IMR-90 (cell line): ENCODE data around the gene CWC25. TPM values are rescaled to one million over a fixed set of nuclear protein-coding genes. Genes with fewer than 3 reads are reported as not detected.
"Not testable (repeated sequence)": the region's sequence is repeated elsewhere in the genome, so short reads cannot be mapped to it uniquely, and the experiment has no call there.

Source experiments
- ATAC-seq: fragments of 200-7000 bp; cut with Tn5 transposase; 2 replicates; pipeline ENCODE4 v1.9.1; 2020; ENCODE audit warnings: low read depth, mild to moderate bottlenecking, moderate library complexity
- BruUV-seq: library from RNA; stranded (reverse); fragments of 400-500 nt; replicated peaks from 2 replicates; lab custom pipeline; 2021; lab: Mats Ljungman, UMichigan
- CTCF ChIA-PET: fragments of 300-600 bp; formaldehyde crosslinking; extraction: SDS; loops from one replicate; lab custom pipeline; 2021; ENCODE audit warnings: antibody characterized with exemption; lab: Yijun Ruan, JAX
- POLR2A ChIA-PET: fragments of 300-600 bp; sonication (Branson Sonifier 250); formaldehyde crosslinking; loops from one replicate; lab custom pipeline; 2022; ENCODE audit warnings: antibody characterized with exemption; ENCODE audit not compliant: unreplicated experiment; lab: Charles Lee
- DNase-seq: peaks from one replicate; pipeline ENCODE4 v3.0.0; 2013
- H2AFZ ChIP-seq: replicated peaks from 2 replicates; pipeline ENCODE3; 2013; ENCODE audit warnings: low read length, mild to moderate bottlenecking; ENCODE audit not compliant: poor library complexity
- H2AK5ac ChIP-seq: 2 replicates; pipeline ENCODE4 v1.6.1; 2013; ENCODE audit warnings: low read depth, low read length, inconsistent platforms
- H2AK9ac ChIP-seq: replicated peaks from 2 replicates; pipeline ENCODE3; 2013; ENCODE audit warnings: mild to moderate bottlenecking, low read depth, low read length, moderate library complexity; ENCODE audit not compliant: poor library complexity
- H2BK120ac ChIP-seq: 2 replicates; pipeline ENCODE4 v1.6.1; 2013; ENCODE audit warnings: low read depth, low read length, inconsistent platforms
- H2BK15ac ChIP-seq: 3 replicates; pipeline ENCODE4 v1.6.1; 2013; ENCODE audit warnings: low read depth, low read length, inconsistent platforms
- H2BK20ac ChIP-seq: 2 replicates; pipeline ENCODE4 v1.6.1; 2013; ENCODE audit warnings: low read depth, mild to moderate bottlenecking, inconsistent platforms, low read length, moderate library complexity
- H2BK5ac ChIP-seq: 2 replicates; pipeline ENCODE4 v1.6.1; 2013; ENCODE audit warnings: mild to moderate bottlenecking, low read depth, low read length, inconsistent platforms; ENCODE audit not compliant: poor library complexity, severe bottlenecking
- H3K14ac ChIP-seq: replicated peaks from 2 replicates; pipeline ENCODE4 v1.6.1; 2013; ENCODE audit warnings: low read depth, low read length, inconsistent platforms
- H3K18ac ChIP-seq: 2 replicates; pipeline ENCODE4 v1.6.1; 2013; ENCODE audit warnings: low read depth, low read length, control low read depth
- H3K23ac ChIP-seq: 2 replicates; pipeline ENCODE4 v1.6.1; 2013; ENCODE audit warnings: low read depth, low read length, inconsistent platforms
- H3K27ac ChIP-seq: 2 replicates; pipeline ENCODE4 v1.5.1; 2013; ENCODE audit warnings: mild to moderate bottlenecking, control low read depth, low read length; ENCODE audit not compliant: insufficient read depth
- H3K27me3 ChIP-seq: 2 replicates; pipeline ENCODE4 v1.6.1; 2013; ENCODE audit warnings: low read length; ENCODE audit not compliant: control insufficient read depth, insufficient read depth
- H3K36me3 ChIP-seq: 2 replicates; pipeline ENCODE4 v1.6.1; 2013; ENCODE audit warnings: low read length, mixed read lengths; ENCODE audit not compliant: control insufficient read depth, insufficient read depth
- H3K4ac ChIP-seq: 2 replicates; pipeline ENCODE4 v1.6.1; 2013; ENCODE audit warnings: low read depth, low read length, inconsistent platforms
- H3K4me1 ChIP-seq: 2 replicates; pipeline ENCODE4 v1.6.1; 2013; ENCODE audit warnings: low read length, mixed read lengths; ENCODE audit not compliant: control insufficient read depth, insufficient read depth
- H3K4me2 ChIP-seq: 2 replicates; pipeline ENCODE4 v1.6.1; 2013; ENCODE audit warnings: low read depth, mild to moderate bottlenecking, control low read depth, low read length, moderate library complexity
- H3K4me3 ChIP-seq: 2 replicates; pipeline ENCODE4 v1.5.1; 2013; ENCODE audit warnings: low read depth, mild to moderate bottlenecking, control low read depth, low read length, moderate library complexity; ENCODE audit not compliant: insufficient read depth
- H3K56ac ChIP-seq: 2 replicates; pipeline ENCODE4 v1.6.1; 2013; ENCODE audit warnings: low read length, inconsistent platforms; ENCODE audit not compliant: insufficient read depth; ENCODE audit errors: extremely low read depth
- H3K79me1 ChIP-seq, 2 experiments: 2 replicates each; pipeline ENCODE4 v1.6.1; 2013; ENCODE audit warnings: low read length in 2 of 2, inconsistent platforms in 1 of 2, low read depth in 1 of 2
- H3K9ac ChIP-seq: 2 replicates; pipeline ENCODE4 v1.6.1; 2013; ENCODE audit warnings: low read depth, low read length, control low read depth
- H3K9me1 ChIP-seq: 2 replicates; pipeline ENCODE4 v1.6.1; 2013; ENCODE audit warnings: low read length, inconsistent platforms; ENCODE audit not compliant: insufficient read depth
- H3K9me3 ChIP-seq: 2 replicates; pipeline ENCODE4 v1.6.1; 2013; ENCODE audit warnings: low read length; ENCODE audit not compliant: control insufficient read depth, insufficient read depth
- H4K20me1 ChIP-seq: 2 replicates; pipeline ENCODE4 v1.6.1; 2013; ENCODE audit warnings: low read length, inconsistent platforms; ENCODE audit not compliant: insufficient read depth
- H4K5ac ChIP-seq: 2 replicates; pipeline ENCODE4 v1.6.1; 2013; ENCODE audit warnings: mild to moderate bottlenecking, low read depth, low read length, control low read depth
- H4K8ac ChIP-seq, 2 experiments: 2 replicates each; pipeline ENCODE4 v1.6.1; 2013; ENCODE audit warnings: low read depth in 2 of 2, low read length in 2 of 2, control low read depth in 1 of 2, inconsistent platforms in 1 of 2
- H4K91ac ChIP-seq: 2 replicates; pipeline ENCODE4 v1.6.1; 2013; ENCODE audit warnings: low read depth, low read length, inconsistent platforms; ENCODE audit not compliant: insufficient read depth
- WGBS, 2 experiments: methylation state at CpG; one replicate each; pipeline versions ENCODE4 v1.1.5 to v1.1.7; 2013; ENCODE audit warnings: missing lambda C conversion rate in 2 of 2; ENCODE audit not compliant: insufficient read length in 1 of 2; ENCODE audit errors: extremely low coverage in 2 of 2; 5-methylcytosine and 5-hydroxymethylcytosine counted together
- dilution Hi-C: fragments of 300-500 bp; cut with HindIII; formaldehyde crosslinking; loops from one replicate; pipeline ENCODE4 v1.14.3; 2018; ENCODE audit warnings: low sequenced_read_pairs; ENCODE audit not compliant: unreplicated experiment
- in situ Hi-C: fragments of 300-500 bp; cut with MboI; formaldehyde crosslinking; loops from 3 replicates; pipeline ENCODE4 v1.14.3; 2019; ENCODE audit warnings: low sequenced_read_pairs, inconsistent platforms, mixed read lengths
- intact Hi-C: fragments of 100-400 bp; cut with micrococcal nuclease; formaldehyde crosslinking; loops from 2 replicates; pipeline ENCODE4 v1.10.0; 2022
- polyA plus RNA-seq, 3 experiments: library from polyadenylated mRNA; depleted of rRNA; stranded (reverse); fragments of >200 nt; gene quantifications; 2 replicates each; pipeline ENCODE4 v1.2.3, GENCODE V29; 2012; ENCODE audit warnings: low replicate concordance in 1 of 3
- total RNA-seq: library from RNA; depleted of rRNA; stranded (reverse); fragments of >200 nt; gene quantifications from 2 replicates; pipeline ENCODE4 v1.2.3, GENCODE V29; 2012

Gene CWC25
- total and polyA plus RNA-seq, 2 of the 4 experiments (the other 2 are of a cell fraction): 9.1 to 16.1 TPM

GRCh38 chr17:38790148-38790707, 34.9 kb downstream of the CWC25 start:
- H2BK5ac ChIP-seq, ATAC-seq, H2BK15ac ChIP-seq, H3K9me3 ChIP-seq, H3K27me3 ChIP-seq, H3K18ac ChIP-seq, H3K23ac ChIP-seq, H3K4ac ChIP-seq, H2AK5ac ChIP-seq, H4K8ac ChIP-seq, H3K9ac ChIP-seq, H3K4me1 ChIP-seq, dilution Hi-C loops, BruUV-seq, H4K91ac ChIP-seq, intact Hi-C loops, H3K4me2 ChIP-seq, H3K4me3 ChIP-seq, H2BK20ac ChIP-seq, H2AK9ac ChIP-seq, in situ Hi-C loops, H3K27ac ChIP-seq, H2AFZ ChIP-seq, DNase-seq, H4K5ac ChIP-seq, H3K56ac ChIP-seq, H2BK120ac ChIP-seq, H3K14ac ChIP-seq, H3K9me1 ChIP-seq: not testable (repeated sequence)
- peaks cover 37% of the 10 kb centered on the region for H4K20me1 ChIP-seq
- ChIA-PET POLR2A (interaction anchor here (0.6 kb wide), 1 partner anchor 17 kb away, joined by 7 read pairs; no protein-coding TSS in a partner anchor), CTCF (interaction anchor here (0.6 kb wide), 1 partner anchor 49 kb away, joined by 5 read pairs; no protein-coding TSS in a partner anchor)
- 72% methylated on average over 7 of the region's 13 CpGs; no CpG with 5 or more reads in 1 of the 2 experiments for WGBS, 2 experiments
- peaks cover 25 to 72% of the 10 kb centered on the region in 2 experiments for H3K79me1 ChIP-seq
- peaks cover 20% of the 10 kb centered on the region for H3K36me3 ChIP-seq
